ENCODE data around the gene TIMP2.

- TF ChIP-seq CTCF (IDR thresholded peaks at IDR 0.05; ENCODE audit: borderline replicate concordance, extremely low read depth, low read length, poor library complexity, severe bottlenecking): no peak
- no peak for TF ChIP-seq EZH2 (IDR thresholded peaks at IDR 0.05; ENCODE audit: borderline replicate concordance, low read depth, low read length, severe bottlenecking)
Measured at GRCh38 chr17:78876094-78876597, 49.0 kb downstream of the TIMP2 start.

Data from DND-41 (cell line).